Measurements from ENCODE around the gene MAGEB18.

Gene MAGEB18

DNA sequence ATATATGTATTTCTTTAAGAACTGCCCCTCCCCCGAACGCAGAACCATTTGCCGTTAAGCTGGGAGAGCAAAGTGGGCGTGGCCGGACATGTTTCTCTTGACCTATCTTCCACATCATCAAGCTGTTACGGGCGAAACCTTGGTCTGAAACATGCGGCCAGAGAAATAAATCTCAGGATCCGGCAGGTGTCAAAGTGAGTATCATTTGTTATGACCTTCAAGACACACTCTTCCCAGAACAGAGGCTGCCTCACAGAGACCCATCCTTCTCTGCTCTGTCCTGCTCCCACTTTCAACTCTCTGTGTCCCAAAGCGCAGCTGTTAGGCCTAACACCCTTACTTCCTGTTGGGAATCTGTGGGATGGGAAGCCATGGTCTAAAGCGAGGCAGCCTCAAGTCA lies at the start of gene MAGEB18:
Gene MAGEB18 (plus strand): TSS at position 70 of the 400 bp plus-strand sequence. CDS start 643 bp downstream, outside the sequence.
- no peaks in the 10 kb centered on the region for H3K36me3 Mint-ChIP-seq (ENCODE audit: low read depth)
- H3K27me3 Mint-ChIP-seq (ENCODE audit: low read depth), result no peaks in the 10 kb centered on the region

GRCh38 chrX:26100421-26100920 lies 37.7 kb upstream of the MAGEB18 start:
- no peak for DNase-seq (ENCODE audit: low spot score)
- Mint-ChIP-seq H3K4me3 (no peak overlapping the region), H3K36me3 (ENCODE audit: low read depth) (no peaks in the 10 kb centered on the region), H3K27ac (no peak overlapping the region), H3K4me1 (ENCODE audit: low read depth) (no peaks in the 10 kb centered on the region), H3K9me3 (no peaks in the 10 kb centered on the region), H3K27me3 (ENCODE audit: low read depth) (no peaks in the 10 kb centered on the region)

More for the DNA sequence above, at the start of gene MAGEB18:
- Mint-ChIP-seq H3K27ac (no peak within 1 kb of the TSS), H3K9me3 (peaks cover 4% of the 10 kb centered on the region), H3K4me3 (no peak within 1 kb of the TSS), H3K4me1 (ENCODE audit: low read depth) (no peaks in the 10 kb centered on the region)
- no peak for DNase-seq (ENCODE audit: low spot score)

DNA sequence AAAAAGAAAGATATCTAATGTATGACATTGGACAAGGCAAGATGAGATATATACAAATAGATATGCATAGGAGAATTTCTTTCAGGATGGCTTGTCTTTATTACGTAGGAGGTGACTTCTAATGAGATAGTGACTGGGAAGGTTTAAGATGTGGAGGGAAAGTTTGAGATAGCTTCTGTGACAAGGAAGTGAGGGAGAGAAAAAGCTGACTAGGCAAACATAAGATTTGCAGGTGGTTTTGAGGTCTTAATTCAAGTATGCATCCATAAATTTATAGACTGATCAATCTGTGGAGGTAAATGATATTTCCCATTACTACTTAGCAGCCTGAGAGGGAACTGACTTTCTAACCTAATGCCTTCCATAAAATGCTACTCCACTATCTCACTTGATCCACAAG lies 29.0 kb upstream of the MAGEB18 start:
- Mint-ChIP-seq H3K4me1 (ENCODE audit: low read depth) (no peaks in the 10 kb centered on the region), H3K4me3 (no peak overlapping the region), H3K36me3 (ENCODE audit: low read depth) (no peaks in the 10 kb centered on the region), H3K27me3 (ENCODE audit: low read depth) (no peaks in the 10 kb centered on the region), H3K9me3 (peaks cover 9% of the 10 kb centered on the region), H3K27ac (no peak overlapping the region)
- DNase-seq (ENCODE audit: low spot score), result no peak

GRCh38 chrX:26146024-26146423 lies 7.9 kb downstream of the MAGEB18 start:
- Mint-ChIP-seq H3K27ac (no peak overlapping the region), H3K9me3 (no peaks in the 10 kb centered on the region), H3K4me1 (ENCODE audit: low read depth) (no peaks in the 10 kb centered on the region), H3K36me3 (ENCODE audit: low read depth) (no peaks in the 10 kb centered on the region), H3K27me3 (ENCODE audit: low read depth) (no peaks in the 10 kb centered on the region), H3K4me3 (no peak overlapping the region)
- no peak for DNase-seq (ENCODE audit: low spot score)

DNA sequence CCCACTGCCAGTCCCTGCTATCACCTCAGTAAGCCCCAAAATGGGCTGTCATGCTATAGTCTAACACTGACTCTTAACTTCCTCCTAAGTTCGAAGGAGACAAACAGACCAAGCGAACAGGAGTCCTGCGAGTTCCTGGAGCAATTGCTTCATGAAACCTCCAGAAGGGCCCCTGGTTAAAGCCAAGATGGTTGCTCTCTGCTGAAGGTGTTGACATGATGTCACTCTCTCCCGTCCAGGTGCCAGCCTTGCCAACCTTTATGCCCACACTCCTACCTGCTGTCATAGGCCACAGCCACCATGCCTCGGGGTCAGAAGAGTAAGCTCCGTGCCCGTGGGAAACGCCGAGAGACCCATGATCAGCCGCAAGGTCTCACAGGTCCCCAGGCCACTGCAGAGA lies 22.2 kb downstream of the MAGEB18 start, which contains the start of gene MAGEB6B:
Gene MAGEB6B (plus strand): TSS at position 301 of the 400 bp plus-strand sequence. CDS start 0 bp downstream, at position 301.
- Mint-ChIP-seq H3K4me1 (ENCODE audit: low read depth) (no peaks in the 10 kb centered on the region), H3K27ac (no peak within 1 kb of the TSS), H3K36me3 (ENCODE audit: low read depth) (no peaks in the 10 kb centered on the region), H3K27me3 (ENCODE audit: low read depth) (no peaks in the 10 kb centered on the region), H3K4me3 (no peak within 1 kb of the TSS), H3K9me3 (no peaks in the 10 kb centered on the region)
- no peak for DNase-seq (ENCODE audit: low spot score)

Data from T-helper 2 cell treated with Interferon-gamma antibody and Interleukin-4, amounts not matched to agents 5 μg/mL and 100 μg/mL, for 36 hours (primary cell).